GM18498 (cell line): ENCODE measurements around the gene JMJD1C.
"Not testable (repeated sequence)": the region's sequence is repeated elsewhere in the genome, so short reads cannot be mapped to it uniquely, and the experiment has no call there.

ENCODE experiments used
- ATAC-seq: cut with Tn5 transposase; IDR thresholded peaks from one replicate; pipeline ENCODE4 v1.9.1; 2021; ENCODE audit warnings: mild to moderate bottlenecking, moderate library complexity; ENCODE audit not compliant: unreplicated experiment

The JMJD1C gene

GRCh38 chr10:63465293-63466143 is at the start of gene JMJD1C:
JMJD1C (minus strand) TSS chr10:63465977; CDS start chr10:63465662, 315 bp downstream.
- peak; percentile 77 for ATAC-seq

DNA sequence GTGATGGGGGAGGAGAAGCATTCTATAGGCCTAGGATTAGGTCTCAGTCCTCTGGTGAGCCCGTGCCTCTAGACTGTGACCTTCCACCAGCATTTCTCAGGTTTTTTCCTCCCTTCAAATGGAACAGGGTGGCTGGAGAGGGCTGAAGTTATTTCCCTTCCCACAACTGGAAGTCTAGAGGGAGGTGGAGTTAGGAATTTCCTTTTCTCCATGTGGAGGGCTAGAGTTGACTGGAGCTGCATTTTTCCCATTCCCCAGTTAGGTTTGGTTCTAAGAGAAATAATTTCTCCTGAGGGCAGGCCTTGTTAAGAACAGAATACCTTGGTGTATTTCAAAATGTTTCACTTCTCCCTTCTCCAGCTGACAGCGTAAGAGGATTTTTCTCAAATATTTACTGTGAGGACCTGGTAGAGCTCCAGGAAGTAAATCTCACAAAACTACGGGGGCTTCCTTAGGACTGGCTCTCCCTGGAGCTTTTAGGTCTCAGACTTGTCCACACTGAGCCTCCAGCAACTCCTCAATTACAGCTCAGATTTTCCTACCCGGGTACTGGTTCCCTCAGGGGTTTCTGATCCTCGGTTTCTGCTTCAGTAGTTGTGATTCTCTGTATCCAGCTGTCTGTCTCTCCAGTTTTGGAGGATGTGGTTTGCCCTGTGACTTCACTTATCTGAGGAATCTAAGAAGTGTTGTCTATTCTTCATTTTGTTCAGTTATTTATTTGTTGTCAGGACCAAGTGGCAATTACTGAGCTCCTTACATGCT is 49.4 kb upstream of the JMJD1C start:
- no peak for ATAC-seq

- ATAC-seq, result no peak
Measured at GRCh38 chr10:63506554-63506953, 40.8 kb upstream of the JMJD1C start.

GRCh38 chr10:63505562-63505961 is 39.8 kb upstream of the JMJD1C start:
- ATAC-seq, result no peak

DNA sequence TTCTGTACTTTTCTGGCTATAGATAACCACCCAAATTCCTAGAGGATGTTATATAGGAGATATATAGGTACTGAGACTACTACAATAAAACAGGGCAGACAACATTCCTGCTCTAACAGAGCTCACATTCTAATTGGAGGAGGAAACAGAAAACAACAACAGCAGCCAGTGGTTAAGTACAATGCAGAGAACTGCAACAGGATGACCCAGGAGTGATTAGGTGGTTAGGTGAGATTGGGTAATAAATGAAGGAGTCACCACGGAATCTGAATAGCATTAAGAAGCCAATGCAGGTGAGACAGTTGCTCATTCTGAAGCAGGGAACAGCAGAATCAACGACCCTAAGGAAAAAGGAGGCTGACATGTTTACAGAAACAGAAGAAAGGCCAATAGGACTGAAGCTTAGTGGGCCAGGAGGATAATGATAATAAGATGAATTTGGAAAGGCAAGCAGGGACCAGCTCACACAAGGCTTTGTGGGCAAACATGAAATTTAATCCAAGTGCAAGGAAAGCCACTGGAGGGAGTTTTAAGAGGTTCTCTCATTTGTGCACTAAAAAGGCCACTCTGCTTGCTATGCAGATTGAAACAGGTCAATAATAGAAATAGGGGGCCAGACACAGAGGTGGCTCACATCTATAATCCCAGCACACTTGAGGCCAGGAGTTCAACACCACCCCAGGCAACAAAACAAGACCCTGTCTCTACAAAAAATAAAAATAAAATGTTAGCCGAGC is 38.5 kb upstream of the JMJD1C start:
- no peak for ATAC-seq

DNA sequence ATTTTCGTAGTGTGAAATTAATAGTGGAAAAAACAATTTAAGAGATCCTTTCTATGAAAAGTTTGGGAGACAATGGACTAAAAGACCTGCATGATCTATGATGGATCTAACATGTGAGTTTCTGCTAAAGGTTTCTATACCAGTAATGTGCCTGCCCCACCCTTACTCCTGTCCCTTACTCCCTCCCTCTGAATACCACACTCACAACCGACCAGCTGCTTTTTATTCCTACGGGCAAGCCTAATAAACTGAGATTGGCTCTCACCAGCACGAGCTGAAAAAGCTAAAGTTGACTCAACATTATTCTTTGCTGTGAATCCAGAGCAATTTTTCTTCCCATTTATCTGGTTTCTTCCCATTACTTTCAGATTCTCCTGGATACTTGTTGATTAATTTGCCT is 37.6 kb upstream of the JMJD1C start:
- no peak for ATAC-seq

GRCh38 chr10:63502832-63503231 is 37.1 kb upstream of the JMJD1C start:
- no peak for ATAC-seq

DNA sequence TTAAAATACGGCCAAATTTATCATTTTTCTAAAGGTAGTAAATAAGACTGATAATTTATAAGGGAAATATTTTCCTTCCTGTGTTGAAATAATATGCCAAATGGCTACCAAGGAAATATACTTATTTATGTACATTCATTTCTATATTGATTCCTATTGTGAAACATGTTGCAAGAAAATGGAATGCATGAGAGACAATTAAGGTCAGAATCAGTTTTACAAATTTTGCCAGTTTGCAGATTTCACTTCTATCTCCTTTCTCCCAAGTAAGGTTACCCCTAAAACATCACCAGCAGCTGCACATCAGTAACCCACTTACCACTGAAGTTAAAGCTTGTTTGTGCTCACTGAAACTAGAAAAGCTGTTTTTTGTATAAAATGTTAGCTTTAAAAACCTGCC is 36.2 kb upstream of the JMJD1C start:
- ATAC-seq, result no peak

- ATAC-seq, result not testable (repeated sequence)
Measured at GRCh38 chr10:63500551-63500950, 34.8 kb upstream of the JMJD1C start.

DNA sequence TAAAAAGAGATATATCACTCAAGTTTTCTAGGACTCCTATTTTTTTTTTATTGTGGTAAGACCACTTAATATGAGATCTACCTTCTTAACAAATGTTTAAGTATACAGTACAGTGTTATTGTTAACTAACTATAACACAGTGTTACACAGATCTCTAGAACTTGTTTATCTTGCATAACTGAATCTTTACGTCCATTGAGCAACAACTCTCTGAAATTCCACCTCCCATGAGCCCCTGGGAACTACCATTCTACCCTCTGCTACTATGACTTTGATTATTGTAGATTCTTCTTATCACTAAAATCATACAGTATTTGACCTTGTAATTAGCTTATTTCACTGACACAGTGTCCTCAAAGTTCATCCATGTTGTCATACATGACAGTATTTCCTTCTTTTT is 32.9 kb upstream of the JMJD1C start:
- ATAC-seq, result no peak

DNA sequence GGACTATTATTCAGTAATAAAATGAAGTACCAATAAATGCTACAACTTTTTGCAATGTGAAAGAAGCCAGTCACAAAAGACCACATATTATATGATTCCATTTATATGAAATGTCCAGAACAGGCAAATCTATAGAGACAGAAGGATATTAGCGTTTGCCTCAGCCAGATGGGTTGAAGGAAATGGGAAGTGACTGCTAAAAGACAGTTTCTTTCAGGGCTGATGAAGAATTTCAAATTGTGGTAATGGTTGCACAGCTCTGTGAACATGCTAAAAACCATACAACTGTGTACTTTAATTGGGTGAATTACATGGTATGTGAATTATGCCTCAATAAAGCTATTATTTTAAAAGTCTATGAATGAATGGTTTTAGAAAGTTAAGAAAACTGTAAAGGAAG is 31.5 kb upstream of the JMJD1C start:
- ATAC-seq, result no peak

DNA sequence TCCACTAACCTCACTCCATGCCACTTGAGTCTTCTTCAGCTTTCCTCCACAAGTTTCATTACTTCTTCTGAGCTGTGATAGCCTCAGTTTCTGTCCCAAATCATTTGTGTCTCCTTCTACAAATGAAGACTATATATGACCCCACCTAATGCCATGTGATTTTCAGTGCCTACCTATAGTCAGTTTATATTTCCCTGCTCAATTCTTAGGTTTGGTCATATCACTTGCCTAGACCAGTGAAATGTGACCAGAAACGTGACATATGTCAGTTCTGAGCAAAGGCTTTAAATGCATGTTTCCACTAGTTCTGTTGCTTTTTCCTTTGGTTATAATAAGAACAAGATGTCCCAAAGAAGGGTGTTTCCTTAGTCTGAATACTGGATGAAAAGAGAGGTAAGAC is 30.8 kb upstream of the JMJD1C start:
- no peak for ATAC-seq

DNA sequence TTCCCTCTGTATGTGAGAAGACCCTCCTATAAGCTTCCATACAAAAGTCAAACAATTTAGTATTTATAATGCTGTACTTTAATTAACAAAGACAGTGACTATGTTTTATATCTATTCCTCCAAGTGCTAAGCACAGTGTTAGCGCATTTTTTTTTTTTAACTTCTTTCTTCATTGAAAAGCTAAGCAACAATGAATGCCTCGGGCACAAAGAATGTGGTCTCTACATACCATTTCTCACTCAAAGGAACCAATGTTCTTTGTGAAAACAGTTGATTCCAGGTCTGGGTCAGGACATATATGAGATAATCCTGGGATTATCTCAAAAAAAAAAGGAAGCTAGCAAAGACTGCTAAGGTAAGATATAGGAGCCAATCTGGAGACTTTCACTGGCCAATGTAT is 29.2 kb upstream of the JMJD1C start:
- ATAC-seq, result no peak

GRCh38 chr10:63493004-63493403 is 27.2 kb upstream of the JMJD1C start:
- no peak for ATAC-seq

GRCh38 chr10:63492317-63492690 is 26.5 kb upstream of the JMJD1C start:
- not testable (repeated sequence) for ATAC-seq

- no peak for ATAC-seq
Measured at GRCh38 chr10:63491588-63492316, 26.0 kb upstream of the JMJD1C start.

DNA sequence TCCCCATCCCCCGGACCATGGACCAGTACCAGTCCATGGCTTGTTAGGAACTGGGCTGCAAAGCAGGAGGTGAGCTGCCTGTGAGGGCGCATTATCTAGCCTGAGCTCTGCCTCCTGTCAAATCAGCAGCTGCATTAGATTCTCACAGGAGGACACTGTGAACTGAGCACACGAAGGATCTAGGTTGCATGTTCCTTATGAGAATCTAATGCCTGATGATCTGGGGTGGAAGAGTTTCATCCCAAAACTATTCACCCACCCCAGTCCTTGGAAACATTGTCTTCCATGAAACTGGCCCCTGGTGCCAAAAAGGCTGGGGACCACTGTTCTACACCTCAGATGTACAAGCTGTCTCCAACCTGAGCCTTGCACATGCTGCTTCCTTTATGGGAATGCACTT is 24.1 kb upstream of the JMJD1C start:
- ATAC-seq, result no peak

DNA sequence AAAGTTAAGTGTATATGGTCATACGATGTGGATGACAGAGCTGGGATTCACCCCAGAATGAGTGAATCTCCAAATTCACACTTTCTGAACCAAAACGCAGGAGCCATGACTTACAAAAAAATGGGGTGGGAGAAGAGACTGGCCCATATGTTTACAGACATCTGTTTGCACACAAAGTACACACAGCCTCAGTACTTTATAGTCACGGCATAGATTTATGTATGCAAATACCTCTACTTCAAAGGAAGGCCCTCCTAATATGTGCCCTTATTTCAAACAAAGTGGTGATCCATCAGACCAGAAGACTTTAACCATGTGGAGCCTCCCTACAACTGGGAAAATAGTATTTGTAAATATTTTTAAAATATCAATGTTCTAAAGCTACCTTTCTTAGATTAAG is 22.2 kb upstream of the JMJD1C start:
- ATAC-seq, result no peak

GRCh38 chr10:63483983-63484382 is 18.2 kb upstream of the JMJD1C start:
- no peak for ATAC-seq

DNA sequence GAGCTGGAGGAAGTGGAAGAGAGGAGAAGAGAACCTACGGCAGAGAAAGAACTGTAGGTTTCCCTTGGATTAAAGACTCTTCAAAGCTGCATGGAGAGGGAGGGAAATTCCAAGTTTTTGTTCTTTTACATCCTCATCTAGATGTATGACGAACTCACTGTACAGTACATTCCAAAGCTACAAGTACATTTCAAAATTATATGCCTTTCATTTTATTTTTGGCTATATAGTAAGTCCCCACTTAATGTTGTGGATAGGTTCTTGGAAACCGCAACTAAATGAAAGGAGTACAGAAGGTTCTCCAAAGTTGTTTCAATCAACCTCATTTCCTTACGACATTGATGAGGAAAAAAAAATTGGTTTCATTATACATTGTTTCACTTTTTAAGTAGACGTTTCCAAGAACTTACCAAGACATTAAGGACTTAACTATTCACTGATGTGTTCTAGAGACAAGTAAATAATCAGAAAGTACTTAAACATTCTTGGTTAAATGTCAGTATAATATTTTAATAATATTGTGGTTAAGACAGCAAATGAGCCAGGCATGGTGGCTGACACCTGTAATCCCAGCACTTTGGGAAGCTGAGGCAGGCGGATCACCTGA is 16.1 kb upstream of the JMJD1C start:
- ATAC-seq, result no peak
